ENCODE data around the gene DDX56.

Gene DDX56

GRCh38 chr7:44533301-44534055 lies 40.2 kb downstream of the DDX56 start:
- no peak for DNase-seq

DNA sequence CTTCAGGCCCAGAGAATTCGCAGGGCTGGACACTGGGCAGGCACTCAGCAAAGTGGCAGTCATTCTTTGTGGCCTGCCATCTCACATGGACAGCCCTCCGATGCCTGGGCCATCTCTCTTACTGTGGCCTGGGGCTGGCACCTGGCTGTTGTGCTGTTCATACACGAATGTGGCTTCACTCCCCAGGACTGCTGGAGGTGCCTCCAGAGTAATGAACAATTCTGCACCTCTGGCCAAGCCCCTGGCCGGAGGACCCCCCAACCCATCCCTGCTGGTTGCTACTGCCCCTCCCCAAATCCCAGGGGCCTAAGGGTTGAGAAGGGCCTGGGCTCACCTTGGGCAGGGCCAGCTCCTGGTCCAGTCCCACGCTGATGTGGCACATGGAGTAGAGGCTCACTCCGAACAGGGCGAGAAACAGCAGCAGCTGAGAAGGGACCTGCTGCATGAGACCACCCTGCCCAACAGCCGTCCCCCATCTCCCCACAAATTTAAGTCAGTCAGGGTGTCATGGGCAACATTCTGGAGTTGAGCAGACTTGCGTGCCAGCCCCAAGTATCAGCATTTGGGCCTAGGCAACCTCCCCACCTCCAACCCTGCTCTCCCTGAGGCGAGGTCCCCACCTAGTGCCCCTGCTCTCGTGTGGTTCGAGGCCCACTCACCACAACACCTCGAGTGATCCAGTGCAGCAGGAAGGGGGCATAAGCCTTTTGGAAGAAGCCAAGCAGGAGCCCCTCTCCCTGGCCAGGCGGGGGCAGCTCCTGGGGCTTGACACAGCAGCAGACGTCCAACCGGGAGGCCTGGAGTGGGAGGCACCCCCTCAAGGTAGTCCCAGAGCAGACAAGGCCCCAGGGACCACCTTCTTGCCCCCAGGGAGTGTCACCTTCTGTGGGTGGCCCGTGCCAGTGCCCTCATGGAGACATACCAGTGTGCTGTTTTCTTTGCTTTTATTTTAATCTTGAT lies 42.0 kb downstream of the DDX56 start:
- DNase-seq, result no peak

DNA sequence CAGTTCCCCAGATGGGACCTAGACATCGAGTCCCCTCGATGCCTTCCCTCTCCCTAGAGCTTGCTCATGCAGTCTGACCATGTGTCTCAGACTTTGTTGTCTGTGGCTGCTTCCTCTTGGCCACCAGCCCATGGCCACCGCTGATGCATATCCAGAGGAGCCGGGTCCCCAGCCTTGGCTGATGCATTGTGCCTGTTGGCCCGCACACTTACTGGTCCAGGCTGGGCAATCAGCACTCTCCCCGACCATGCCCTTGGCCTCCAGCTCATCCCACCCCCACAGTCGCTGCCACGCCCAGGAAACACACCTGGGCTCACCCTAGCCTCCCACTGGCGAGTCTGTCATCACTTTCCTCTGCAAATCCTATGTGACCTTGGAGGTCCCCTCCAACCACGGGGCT lies 42.7 kb downstream of the DDX56 start:
- DNase-seq, result no peak

- no peak for DNase-seq
These were observed 48.8 kb downstream of the DDX56 start for GRCh38 chr7:44524811-44525388.

- no peak for DNase-seq
These were observed 51.4 kb downstream of the DDX56 start for GRCh38 chr7:44522315-44522714.

DNA sequence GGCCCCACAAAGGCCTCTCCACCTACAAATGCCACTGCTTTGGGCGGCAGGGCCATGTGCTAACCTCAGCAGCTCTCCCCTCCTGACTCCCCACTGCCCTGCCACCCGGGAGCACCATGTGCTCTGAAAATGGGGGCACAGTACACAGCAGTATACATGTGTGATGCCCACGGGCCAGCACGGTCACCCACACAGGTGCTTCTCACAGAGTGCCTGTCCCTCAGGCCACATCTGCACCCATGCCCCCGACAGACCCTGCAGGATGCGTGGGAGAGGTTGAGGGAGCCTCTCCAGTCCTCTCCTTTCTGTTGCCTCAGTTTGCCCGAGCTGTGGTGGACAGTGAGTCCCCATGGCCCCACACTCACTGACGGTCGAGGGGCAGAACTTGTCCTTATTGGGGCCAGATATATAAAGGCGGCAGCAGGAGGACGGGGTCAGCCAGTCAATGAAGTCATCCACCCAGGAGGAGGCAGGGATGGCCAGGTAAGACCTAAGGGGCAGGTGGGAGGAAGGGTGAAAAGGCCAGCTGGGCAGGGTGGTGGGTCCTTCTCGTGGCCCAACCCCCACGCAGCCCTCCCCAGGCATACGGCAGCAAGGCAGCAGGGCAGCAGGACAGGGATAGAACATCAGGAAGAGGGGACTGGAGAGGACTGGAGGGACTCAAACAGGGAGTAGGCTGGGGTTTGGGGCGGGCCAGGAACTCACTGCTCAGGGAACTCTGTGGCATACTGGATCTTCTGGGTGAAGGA lies 52.2 kb downstream of the DDX56 start:
- DNase-seq, result no peak

- DNase-seq, result no peak
These were observed 53.1 kb downstream of the DDX56 start for GRCh38 chr7:44520574-44520973.

GRCh38 chr7:44519546-44519945 lies 54.2 kb downstream of the DDX56 start:
- no peak for DNase-seq

- DNase-seq, result no peak
These were observed 54.9 kb downstream of the DDX56 start for GRCh38 chr7:44518761-44519160.

- DNase-seq, result no peak
These were observed 56.5 kb downstream of the DDX56 start for GRCh38 chr7:44517175-44517574.

Measured in NCI-H1417 treated with DMSO at 0.1 percent for 48 hours (cell line).